Neutrophil (primary cell): ENCODE results near the gene PLEKHA1.

ENCODE experiments used
- H3K27ac ChIP-seq: fragments of 200-600 bp; sonication (generic); 2 replicates; pipeline ENCODE4 v1.5.1; 2016; ENCODE audit warnings: mild to moderate bottlenecking, moderate library complexity
- H3K27me3 ChIP-seq: fragments of 200-600 bp; sonication (generic); 2 replicates; pipeline ENCODE4 v1.6.0; 2016; ENCODE audit warnings: mild to moderate bottlenecking
- H3K36me3 ChIP-seq: fragments of 200-600 bp; sonication (generic); 2 replicates; pipeline ENCODE4 v1.5.1; 2017
- H3K4me1 ChIP-seq, 2 experiments: fragments of 200-600 bp in 1 of 2; sonication (generic) in 1 of 2; 1 replicate in 1 of 2; 2 replicates in 1 of 2; pipeline versions ENCODE4 v1.5.1 to v1.6.1; 2013 to 2016; ENCODE audit warnings: low read depth in 1 of 2, low read length in 1 of 2, mild to moderate bottlenecking in 1 of 2, moderate library complexity in 1 of 2; ENCODE audit not compliant: control insufficient read depth in 1 of 2, insufficient read depth in 1 of 2
- H3K4me3 ChIP-seq, 2 experiments: fragments of 200-600 bp in 1 of 2; sonication (generic) in 1 of 2; 1 replicate in 1 of 2; 2 replicates in 1 of 2; pipeline ENCODE4 v1.5.1; 2013 to 2016; ENCODE audit warnings: low read depth in 1 of 2, low read length in 1 of 2, mild to moderate bottlenecking in 1 of 2, moderate library complexity in 1 of 2
- H3K9me3 ChIP-seq: fragments of 200-600 bp; sonication (generic); 2 replicates; pipeline ENCODE4 v1.5.1; 2016
- TF ChIP-seq, protein P1 (sequence below): fragments of 200-600 bp; sonication (generic); IDR thresholded peaks from 2 replicates; pipeline ENCODE4 v1.5.1; 2016; ENCODE audit warnings: antibody characterized with exemption

The PLEKHA1 gene

DNA sequence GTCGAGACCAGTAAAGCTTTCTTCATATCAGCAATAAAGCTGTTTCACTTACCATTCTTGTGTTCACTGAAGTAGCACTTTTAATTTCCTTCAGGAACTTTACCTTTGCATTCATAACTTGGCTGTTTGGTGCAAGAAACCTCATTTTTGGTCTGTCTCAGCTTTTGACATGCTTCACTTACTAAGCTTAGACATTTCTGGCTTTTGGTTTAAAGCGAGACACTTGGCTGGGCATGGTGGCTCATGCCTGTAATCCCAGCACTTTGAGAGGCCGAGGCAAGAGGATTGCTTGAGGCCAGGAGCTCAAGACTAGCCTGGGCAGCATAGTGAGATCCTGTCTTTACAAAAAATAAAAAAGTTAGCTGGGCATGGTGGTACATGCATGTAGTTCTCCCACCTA lies 15.8 kb downstream of the PLEKHA1 start:
- H3K9me3 ChIP-seq = no peaks in the 10 kb centered on the region
- H3K27ac ChIP-seq = no peak overlapping the region
- TF ChIP-seq, protein P1, sequence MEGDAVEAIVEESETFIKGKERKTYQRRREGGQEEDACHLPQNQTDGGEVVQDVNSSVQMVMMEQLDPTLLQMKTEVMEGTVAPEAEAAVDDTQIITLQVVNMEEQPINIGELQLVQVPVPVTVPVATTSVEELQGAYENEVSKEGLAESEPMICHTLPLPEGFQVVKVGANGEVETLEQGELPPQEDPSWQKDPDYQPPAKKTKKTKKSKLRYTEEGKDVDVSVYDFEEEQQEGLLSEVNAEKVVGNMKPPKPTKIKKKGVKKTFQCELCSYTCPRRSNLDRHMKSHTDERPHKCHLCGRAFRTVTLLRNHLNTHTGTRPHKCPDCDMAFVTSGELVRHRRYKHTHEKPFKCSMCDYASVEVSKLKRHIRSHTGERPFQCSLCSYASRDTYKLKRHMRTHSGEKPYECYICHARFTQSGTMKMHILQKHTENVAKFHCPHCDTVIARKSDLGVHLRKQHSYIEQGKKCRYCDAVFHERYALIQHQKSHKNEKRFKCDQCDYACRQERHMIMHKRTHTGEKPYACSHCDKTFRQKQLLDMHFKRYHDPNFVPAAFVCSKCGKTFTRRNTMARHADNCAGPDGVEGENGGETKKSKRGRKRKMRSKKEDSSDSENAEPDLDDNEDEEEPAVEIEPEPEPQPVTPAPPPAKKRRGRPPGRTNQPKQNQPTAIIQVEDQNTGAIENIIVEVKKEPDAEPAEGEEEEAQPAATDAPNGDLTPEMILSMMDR = no peak
- no peaks in the 10 kb centered on the region for H3K36me3 ChIP-seq
- H3K4me1 ChIP-seq = no peaks in the 10 kb centered on the region
- H3K4me3 ChIP-seq = no peak overlapping the region
- H3K27me3 ChIP-seq = no peaks in the 10 kb centered on the region

DNA sequence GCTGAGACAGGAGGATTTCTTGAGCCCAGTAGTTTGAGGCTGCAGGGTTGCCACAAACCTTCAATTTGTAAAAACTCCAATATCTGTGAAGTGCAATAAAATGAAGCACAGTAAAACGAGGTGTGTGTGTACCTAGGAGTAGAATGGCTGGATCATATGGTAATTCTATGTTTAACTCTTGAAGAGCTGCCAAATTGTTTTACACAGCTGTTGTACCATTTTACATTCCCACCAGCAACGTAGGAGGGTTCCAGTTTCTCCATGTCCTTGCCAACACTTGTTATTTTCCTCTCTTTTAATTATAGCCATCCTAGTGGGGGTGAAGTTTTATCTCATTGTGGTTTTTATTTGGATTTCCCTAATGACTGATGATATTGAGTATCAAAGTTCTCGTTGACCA lies 16.2 kb downstream of the PLEKHA1 start:
- Histone ChIP-seq H3K27ac (no peak overlapping the region), H3K36me3 (no peaks in the 10 kb centered on the region), H3K9me3 (no peaks in the 10 kb centered on the region), H3K4me3 (no peak overlapping the region), H3K4me1 (no peaks in the 10 kb centered on the region), H3K27me3 (no peaks in the 10 kb centered on the region)
- TF ChIP-seq, protein P1 = no peak

DNA sequence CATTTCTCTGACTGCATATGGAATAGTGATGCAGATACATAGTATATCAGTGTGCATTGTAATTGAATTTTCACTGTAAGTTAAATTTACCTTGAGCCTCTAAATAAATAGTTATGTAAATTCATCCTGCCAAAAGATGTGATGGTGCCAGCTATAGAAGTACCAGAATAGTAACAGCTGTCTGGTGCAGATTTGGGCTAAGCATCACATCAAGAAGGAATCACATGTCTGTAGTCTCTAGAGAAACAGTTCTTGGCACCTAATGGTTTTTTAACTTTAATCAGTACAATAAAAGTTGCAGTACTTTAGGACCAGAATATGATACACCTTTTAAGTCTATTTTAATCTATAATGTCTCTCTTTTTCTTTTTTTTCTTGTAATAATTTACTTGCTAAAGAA lies 17.4 kb downstream of the PLEKHA1 start:
- no peak overlapping the region for H3K27ac ChIP-seq
- no peaks in the 10 kb centered on the region for H3K27me3 ChIP-seq
- H3K4me1 ChIP-seq = no peaks in the 10 kb centered on the region
- H3K4me3 ChIP-seq = no peak overlapping the region
- H3K9me3 ChIP-seq = no peaks in the 10 kb centered on the region
- H3K36me3 ChIP-seq = no peaks in the 10 kb centered on the region
- TF ChIP-seq, protein P1 = no peak

DNA sequence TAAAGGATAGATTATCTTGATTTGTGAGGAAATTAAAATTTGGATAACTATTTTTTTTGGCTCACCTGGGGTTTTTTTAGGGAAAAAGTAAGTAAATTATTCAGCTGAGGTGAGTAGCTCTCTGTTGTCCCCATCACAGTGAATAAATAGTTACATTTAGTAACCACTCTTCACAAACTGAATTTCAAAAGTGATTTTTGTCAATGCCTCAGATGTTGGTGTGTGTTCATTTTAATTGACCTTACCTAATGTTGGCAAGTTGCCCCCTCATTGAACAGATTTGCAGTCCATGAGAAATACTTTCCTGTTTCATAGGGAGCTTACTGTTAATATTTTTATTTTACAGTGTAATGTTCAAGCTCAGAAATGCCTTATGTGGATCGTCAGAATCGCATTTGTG lies 18.3 kb downstream of the PLEKHA1 start:
- no peaks in the 10 kb centered on the region for H3K4me1 ChIP-seq
- H3K27me3 ChIP-seq = no peaks in the 10 kb centered on the region
- H3K4me3 ChIP-seq = no peak overlapping the region
- TF ChIP-seq, protein P1 = no peak
- no peaks in the 10 kb centered on the region for H3K9me3 ChIP-seq
- H3K27ac ChIP-seq = no peak overlapping the region
- no peaks in the 10 kb centered on the region for H3K36me3 ChIP-seq

DNA sequence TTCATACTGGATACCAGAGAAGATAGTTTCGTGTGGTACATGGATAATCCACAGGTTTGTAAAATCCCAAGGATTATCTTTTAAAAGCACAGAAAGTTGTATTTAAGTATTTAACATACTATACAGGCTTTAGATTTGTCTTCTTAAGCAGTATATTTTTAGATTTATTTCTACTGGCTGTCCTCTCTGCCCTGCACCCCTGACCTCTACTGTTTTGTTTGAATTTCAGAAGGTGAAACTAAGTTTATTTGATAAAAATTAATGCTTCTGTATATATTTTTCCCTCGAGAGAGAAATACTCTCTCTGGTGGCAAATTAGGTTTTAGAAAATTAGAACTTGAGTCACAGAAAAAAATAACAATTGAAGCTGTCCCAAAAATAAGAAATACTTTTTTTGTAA lies 18.8 kb downstream of the PLEKHA1 start:
- Histone ChIP-seq H3K36me3 (no peaks in the 10 kb centered on the region), H3K27ac (no peak overlapping the region), H3K27me3 (no peaks in the 10 kb centered on the region), H3K4me1 (no peaks in the 10 kb centered on the region), H3K9me3 (no peaks in the 10 kb centered on the region), H3K4me3 (no peak overlapping the region)
- TF ChIP-seq, protein P1 = no peak

DNA sequence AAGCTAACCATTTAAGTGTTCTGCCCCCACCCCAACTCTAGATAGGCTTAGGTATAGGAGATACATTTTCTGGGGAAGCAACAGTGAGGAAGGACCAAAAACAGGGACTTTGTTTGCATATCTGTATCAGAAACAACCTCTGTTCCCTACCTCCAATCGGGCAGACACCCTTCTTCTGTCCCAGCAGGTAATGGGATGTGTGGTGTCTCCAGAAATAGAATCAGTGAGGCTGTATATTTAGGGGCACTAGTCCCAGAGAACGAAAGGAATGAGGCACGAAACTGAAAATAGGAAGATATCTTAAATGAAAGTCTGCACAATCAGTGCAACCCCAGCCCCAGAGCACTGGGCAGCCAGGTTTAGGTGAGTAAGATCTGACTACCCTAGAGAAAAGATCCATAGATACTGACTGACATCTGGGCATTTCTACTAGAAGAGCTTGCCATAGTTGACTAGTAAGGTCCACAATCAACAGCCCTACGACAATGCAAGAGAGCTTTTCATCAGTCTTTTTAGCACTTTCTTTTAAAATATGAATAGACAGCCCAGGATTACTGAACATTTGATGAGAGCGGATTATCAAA lies 28.1 kb downstream of the PLEKHA1 start:
- H3K27me3 ChIP-seq = no peaks in the 10 kb centered on the region
- H3K36me3 ChIP-seq = no peaks in the 10 kb centered on the region
- H3K27ac ChIP-seq = no peak overlapping the region
- H3K9me3 ChIP-seq = no peaks in the 10 kb centered on the region
- TF ChIP-seq, protein P1 = no peak
- no peaks in the 10 kb centered on the region for H3K4me1 ChIP-seq
- H3K4me3 ChIP-seq = no peak overlapping the region
